ENCODE data around the gene MFSD12.

DNA sequence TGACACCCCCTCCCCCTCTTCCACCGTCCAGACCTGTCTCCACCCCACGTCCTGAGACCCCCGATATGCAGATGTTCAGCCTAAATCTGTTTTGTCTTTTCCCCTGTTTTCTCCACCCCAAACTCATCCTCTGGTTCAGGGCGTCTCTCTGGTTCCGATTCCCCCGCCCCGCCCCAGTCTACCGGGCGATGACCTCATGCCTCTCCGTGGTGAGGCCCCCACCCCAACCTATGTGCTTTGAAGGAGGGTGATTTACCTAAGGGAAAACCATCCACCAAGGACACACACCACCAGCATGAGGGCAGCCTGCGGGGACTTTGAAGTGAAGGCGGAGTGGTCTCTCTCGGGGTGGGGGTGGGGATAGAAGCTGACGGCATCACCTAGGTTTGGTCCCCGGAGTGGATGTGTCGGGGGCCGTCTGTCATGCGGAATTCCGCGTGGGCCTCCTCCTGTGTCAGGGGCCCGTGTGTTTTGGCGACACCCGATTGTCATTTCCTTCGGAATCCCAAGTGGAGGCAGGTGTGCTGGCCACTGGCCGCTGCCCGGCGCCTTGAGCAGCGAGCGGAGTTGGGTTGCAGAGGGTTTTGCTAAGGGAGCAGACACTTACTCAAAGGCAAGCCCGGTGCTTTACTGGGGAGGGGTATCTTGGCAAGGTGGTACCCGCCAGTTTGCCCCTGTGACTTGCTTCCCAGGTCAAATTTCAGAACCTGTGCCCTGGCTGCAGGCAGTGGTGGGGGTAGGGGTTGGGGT is 49.8 kb downstream of the MFSD12 start:
- TF ChIP-seq, protein P1, sequence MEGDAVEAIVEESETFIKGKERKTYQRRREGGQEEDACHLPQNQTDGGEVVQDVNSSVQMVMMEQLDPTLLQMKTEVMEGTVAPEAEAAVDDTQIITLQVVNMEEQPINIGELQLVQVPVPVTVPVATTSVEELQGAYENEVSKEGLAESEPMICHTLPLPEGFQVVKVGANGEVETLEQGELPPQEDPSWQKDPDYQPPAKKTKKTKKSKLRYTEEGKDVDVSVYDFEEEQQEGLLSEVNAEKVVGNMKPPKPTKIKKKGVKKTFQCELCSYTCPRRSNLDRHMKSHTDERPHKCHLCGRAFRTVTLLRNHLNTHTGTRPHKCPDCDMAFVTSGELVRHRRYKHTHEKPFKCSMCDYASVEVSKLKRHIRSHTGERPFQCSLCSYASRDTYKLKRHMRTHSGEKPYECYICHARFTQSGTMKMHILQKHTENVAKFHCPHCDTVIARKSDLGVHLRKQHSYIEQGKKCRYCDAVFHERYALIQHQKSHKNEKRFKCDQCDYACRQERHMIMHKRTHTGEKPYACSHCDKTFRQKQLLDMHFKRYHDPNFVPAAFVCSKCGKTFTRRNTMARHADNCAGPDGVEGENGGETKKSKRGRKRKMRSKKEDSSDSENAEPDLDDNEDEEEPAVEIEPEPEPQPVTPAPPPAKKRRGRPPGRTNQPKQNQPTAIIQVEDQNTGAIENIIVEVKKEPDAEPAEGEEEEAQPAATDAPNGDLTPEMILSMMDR (conservative IDR thresholded peaks at IDR 0.05), result no peak
- TF ChIP-seq ZFX (IDR thresholded peaks at IDR 0.05), result no peak
